Astrocyte of the cerebellum (primary cell): ENCODE measurements around the gene CPM.
"Not testable (repeated sequence)": the region's sequence is repeated elsewhere in the genome, so short reads cannot be mapped to it uniquely, and the experiment has no call there.

ENCODE experiments used
- DNase-seq: peaks from one replicate; pipeline ENCODE4 v3.0.0-alpha.2; 2011; ENCODE audit warnings: low read depth
- H3K4me3 ChIP-seq: 2 replicates; pipeline ENCODE4 v1.5.1; 2011; ENCODE audit warnings: mild to moderate bottlenecking, low read depth, low read length, moderate library complexity
- in situ Hi-C: cut with HindIII; loops from 2 replicates; pipeline ENCODE4 v1.10.0; 2017; ENCODE audit warnings: low sequenced_read_pairs
- TF ChIP-seq, protein P1 (sequence below): IDR thresholded peaks from 2 replicates; pipeline ENCODE4 v1.5.1; 2012; ENCODE audit warnings: low read length, low read depth, moderate library complexity, mild to moderate bottlenecking; ENCODE audit errors: missing control alignments

CPM gene

DNA sequence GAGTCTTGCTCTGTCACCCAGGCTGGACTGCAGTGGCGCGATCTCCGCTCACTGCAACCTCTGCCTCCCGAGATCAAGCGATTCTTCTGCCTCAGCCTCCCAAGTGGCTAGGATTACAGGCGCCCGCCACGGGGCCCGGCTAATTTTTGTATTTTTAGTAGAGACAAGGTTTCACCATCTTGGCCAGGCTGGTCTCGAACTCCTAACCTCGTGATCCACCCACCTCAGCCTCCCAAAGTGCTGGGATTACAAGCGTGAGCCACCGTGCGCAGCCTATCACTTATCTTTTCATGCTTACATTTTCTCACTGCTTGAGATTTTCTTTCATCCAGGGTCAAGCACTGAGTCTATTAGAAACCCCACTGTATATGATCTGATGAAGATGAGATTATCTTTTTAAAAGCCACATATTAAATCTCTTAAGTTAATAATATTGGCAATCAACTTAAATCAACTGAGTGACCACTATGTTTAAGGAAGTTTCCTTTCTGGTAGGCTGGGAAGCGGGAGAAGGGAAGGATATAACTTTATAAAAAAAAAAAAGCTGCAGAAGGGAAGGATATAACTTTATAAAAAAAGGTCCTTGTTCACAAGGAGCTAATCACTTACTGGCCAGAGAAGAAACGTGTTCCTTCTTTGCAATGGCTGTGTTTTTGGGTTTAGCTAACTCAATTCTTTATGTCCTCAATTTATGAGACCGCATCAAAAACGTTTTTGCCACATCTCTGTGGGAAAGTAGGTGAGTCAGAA lies 126.3 kb downstream of the CPM start:
- no peak overlapping the region for H3K4me3 ChIP-seq
- in situ Hi-C loops, result no loop called here
- TF ChIP-seq, protein P1, sequence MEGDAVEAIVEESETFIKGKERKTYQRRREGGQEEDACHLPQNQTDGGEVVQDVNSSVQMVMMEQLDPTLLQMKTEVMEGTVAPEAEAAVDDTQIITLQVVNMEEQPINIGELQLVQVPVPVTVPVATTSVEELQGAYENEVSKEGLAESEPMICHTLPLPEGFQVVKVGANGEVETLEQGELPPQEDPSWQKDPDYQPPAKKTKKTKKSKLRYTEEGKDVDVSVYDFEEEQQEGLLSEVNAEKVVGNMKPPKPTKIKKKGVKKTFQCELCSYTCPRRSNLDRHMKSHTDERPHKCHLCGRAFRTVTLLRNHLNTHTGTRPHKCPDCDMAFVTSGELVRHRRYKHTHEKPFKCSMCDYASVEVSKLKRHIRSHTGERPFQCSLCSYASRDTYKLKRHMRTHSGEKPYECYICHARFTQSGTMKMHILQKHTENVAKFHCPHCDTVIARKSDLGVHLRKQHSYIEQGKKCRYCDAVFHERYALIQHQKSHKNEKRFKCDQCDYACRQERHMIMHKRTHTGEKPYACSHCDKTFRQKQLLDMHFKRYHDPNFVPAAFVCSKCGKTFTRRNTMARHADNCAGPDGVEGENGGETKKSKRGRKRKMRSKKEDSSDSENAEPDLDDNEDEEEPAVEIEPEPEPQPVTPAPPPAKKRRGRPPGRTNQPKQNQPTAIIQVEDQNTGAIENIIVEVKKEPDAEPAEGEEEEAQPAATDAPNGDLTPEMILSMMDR, result no peak
- DNase-seq, result no peak

DNA sequence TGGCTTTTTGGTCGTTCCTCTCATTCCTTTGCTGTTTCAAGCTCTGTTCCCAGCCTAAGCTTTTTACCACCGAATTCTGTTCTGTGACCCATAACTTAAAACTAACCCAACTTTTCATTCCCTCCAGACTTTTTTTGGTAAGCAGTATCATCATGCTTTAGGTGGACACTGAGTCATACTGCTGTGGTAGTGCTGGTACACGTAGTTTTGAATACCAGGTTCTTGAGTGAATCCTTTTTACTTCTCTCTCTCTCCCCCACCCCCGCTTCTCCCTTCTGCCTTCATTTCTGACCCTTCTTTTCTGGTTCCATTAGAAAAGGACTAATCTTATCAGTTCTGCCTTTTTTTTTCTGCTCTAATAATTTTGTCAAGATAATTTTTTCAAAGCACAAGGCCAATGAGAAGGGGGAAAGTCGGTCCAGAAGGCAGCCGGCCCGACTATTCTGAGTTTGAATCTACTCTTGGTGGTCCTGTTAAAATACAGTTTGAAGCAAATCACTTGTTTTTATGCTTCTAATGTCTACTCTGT lies 127.3 kb downstream of the CPM start:
- H3K4me3 ChIP-seq, result no peak overlapping the region
- DNase-seq, result no peak
- TF ChIP-seq, protein P1, result no peak
- in situ Hi-C loops, result no loop called here

DNA sequence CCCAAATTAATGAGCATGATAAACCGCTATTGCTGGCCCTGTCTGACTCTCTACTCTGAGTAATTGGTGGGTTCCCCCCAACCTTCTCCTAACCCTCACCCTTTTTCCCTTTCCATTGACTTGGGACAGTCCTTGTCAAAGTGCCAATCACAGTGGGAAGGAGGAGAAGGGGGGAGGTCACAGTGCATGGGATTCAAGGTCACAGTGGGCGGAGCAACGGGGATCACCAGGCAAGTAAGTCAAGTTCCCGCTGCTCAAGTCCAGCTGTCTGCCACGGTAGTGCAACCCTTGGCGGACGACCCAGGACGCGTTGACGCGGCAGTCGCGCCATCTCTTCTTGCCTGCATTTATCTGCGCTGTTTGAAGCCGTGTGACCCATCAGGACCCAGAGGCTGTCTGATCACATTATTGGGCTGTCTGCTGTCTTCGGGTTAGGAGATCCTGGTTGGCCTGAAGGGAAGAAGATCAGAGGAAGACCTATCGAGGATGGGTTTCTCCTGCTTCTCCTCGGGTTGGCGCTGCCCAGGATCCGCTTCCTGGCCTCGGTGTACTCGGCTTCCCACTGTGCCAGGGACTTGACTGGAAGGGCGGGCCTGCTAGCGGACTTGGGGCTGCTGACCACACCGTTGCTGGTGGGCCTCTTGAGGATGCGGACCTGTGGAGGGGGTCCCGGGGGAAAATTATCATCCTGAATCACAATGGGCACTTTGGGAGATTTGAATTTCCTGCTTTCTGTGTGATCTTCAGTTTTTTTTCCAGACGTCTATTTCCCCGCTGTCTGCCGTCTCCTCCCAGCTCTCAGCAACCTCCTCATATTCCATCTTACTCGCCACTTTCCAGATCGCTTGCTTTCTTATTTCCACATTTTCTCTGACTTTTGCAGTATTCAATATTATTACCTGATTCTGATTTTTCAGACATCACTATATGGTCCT lies 128.0 kb downstream of the CPM start:
- TF ChIP-seq, protein P1, result no peak
- no peak overlapping the region for H3K4me3 ChIP-seq
- in situ Hi-C loops, result no loop called here
- DNase-seq, result no peak

DNA sequence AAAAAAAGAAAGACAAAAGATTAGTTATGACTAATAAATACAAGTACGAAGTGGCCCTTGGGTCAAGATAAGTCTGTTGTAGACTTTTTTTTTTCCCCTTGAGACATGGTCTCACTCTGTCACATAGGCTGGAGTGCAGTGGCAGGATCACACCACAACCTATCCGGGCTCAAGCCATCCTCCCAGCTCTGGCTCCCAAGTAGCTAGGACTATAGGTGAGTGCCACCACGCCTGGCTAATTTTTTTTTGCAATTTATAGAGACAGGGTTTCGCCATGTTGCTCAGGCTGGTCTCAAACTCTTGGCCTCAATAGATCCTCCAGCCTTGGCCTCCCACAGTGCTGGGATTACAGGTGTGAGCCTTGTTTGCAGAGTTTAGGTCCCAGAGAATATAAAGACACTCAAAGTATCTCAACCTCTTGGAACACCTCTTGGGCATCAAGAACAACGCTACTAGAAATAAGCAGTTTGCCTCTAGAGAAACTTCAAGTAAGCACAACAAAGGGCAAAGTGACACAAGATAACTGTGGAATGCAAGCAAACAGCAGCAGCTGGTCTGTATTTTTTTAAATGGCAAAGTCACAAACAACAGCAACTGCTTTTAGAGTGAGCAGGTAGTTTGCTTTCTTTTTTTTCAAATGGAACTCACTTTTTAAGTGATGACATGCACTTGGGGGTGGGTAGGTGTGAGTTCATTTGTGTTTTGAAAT lies 128.9 kb downstream of the CPM start:
- in situ Hi-C loops, result no loop called here
- no peak overlapping the region for H3K4me3 ChIP-seq
- TF ChIP-seq, protein P1, result no peak
- DNase-seq, result no peak

DNA sequence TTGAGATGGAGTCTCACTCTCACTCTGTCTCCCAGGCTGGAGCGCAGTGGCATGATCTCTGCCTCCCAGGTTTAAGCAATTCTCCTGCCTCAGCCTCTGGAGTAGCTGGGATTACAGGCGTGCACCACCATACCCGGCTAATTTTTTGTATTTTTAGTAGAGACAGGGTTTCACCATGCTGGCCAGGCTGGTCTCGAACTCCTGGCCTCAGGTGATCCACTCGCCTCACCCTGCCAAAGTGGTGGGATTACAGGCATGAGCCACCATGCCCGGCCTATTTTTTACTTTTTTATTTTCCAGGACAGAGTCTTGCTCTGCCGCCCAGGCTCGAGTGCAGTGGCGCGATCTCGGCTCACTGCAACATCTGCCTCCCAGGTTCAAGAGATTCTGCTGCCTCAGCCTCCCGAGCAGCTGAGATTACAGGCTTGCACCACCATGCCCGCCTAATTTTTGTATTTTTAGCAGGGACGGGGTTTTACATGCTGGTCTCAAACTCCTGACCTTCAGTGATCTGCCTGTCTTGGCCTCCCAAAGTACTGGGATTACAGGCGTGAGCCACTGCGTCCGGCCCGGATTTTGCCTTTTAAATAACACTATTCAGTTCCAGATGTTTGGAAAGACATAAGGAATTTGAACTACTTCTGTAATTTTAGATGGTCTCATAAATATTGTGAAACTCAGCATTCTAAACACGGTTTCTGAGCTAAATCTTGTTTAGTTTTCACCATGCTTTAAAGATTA lies 129.9 kb downstream of the CPM start:
- not testable (repeated sequence) for DNase-seq

DNA sequence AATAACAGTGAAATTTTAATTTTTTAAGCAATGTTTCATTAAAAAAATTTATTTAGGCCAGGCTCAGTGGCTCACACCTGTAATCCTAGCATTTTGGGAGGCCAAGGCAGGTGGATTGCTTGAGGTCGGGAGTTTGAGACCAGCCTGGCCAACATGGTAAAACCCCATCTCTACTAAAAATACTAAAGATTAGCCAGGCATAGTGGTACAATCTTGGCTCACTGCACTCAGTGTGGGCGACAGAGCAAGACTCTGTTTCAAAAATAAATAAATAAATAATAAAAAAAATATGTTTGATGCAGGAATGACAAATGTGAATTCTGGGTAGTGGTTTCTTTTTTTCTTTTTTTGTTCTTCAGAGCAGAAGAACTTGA lies 130.6 kb downstream of the CPM start:
- in situ Hi-C loops, H3K4me3 ChIP-seq, DNase-seq: not testable (repeated sequence)

More for the DNA sequence above, 129.9 kb downstream of the CPM start:
- in situ Hi-C loops, H3K4me3 ChIP-seq: not testable (repeated sequence)
